IPS-20b (cell line): ENCODE data around the gene PNLIPRP2.
A peak's percentile ranks its signal among the peaks of the same experiment; 100 is the strongest.

Experiments
- H3K27ac ChIP-seq: one replicate; pipeline ENCODE4 v1.5.1; 2013; ENCODE audit warnings: low read length
- H3K27me3 ChIP-seq: 2 replicates; pipeline ENCODE4 v1.6.1; 2013; ENCODE audit warnings: mild to moderate bottlenecking, low read length, inconsistent platforms; ENCODE audit not compliant: insufficient read depth
- H3K36me3 ChIP-seq: 2 replicates; pipeline ENCODE4 v1.6.1; 2013; ENCODE audit warnings: low read depth, mild to moderate bottlenecking, inconsistent platforms, low read length, moderate library complexity; ENCODE audit not compliant: insufficient read depth
- H3K4me1 ChIP-seq: 2 replicates; pipeline ENCODE4 v1.6.1; 2013; ENCODE audit warnings: mild to moderate bottlenecking, control low read depth, inconsistent platforms, low read length, moderate library complexity; ENCODE audit not compliant: insufficient read depth
- H3K4me3 ChIP-seq: 2 replicates; pipeline ENCODE4 v1.5.1; 2013; ENCODE audit warnings: mild to moderate bottlenecking, low read length, inconsistent platforms
- H3K9ac ChIP-seq: 2 replicates; pipeline ENCODE4 v1.6.1; 2013; ENCODE audit warnings: low read depth, mild to moderate bottlenecking, inconsistent platforms, low read length, moderate library complexity
- H3K9me3 ChIP-seq: 2 replicates; pipeline ENCODE4 v1.6.1; 2013; ENCODE audit warnings: mild to moderate bottlenecking, low read depth, low read length, inconsistent platforms; ENCODE audit not compliant: insufficient read depth

The PNLIPRP2 gene

GRCh38 chr10:116621476-116621875, 723 bp downstream of the PNLIPRP2 start:
- no peak overlapping the region for H3K4me3 ChIP-seq
- H3K9ac ChIP-seq = no peak overlapping the region
- no peaks in the 10 kb centered on the region for H3K9me3 ChIP-seq
- H3K27me3 ChIP-seq = peaks cover 7% of the 10 kb centered on the region
- no peak overlapping the region for H3K27ac ChIP-seq
- H3K4me1 ChIP-seq = no peaks in the 10 kb centered on the region; the same call in 1 of the 2 replicates
- H3K36me3 ChIP-seq = no peaks in the 10 kb centered on the region

DNA sequence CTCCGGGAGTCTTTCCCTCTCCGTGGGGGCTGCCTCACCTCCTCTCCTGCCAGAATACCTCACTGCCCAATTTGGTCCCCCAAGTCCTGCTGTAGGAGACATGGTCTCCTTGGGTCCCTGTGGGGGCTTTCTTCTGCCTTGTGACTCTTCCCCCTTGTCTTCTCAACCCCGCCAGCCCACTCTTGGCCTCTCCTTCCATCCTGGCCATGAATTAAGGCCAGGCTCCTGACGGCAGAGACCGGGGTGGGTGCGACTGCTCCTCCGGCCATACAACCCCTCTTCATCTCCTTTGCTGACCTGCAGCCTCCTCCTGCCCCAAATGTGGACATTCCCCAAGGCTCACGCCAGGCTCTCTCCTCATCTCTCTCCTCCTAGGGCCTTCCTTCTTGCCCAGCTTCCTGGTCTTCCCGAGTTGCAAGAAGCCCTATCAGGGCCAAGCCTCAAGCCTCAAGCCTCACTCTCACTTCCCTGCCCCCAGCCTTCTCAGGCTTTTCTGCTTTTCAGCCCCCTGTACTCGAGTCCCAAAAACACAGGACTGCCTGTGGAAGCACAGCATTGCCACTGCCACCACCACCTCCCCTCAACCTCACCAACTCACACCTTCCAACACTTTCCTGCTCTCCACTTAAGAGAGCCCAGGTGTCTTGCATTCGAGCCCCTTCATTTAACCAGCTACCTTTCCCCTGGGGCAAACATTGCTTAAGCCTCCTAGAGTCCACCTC, 1.3 kb downstream of the PNLIPRP2 start:
- Histone ChIP-seq H3K4me3 (no peak overlapping the region), H3K27ac (no peak overlapping the region), H3K9me3 (no peaks in the 10 kb centered on the region), H3K27me3 (peaks cover 13% of the 10 kb centered on the region), H3K9ac (no peak overlapping the region), H3K4me1 (no peaks in the 10 kb centered on the region; the same call in 1 of the 2 replicates), H3K36me3 (no peaks in the 10 kb centered on the region)

DNA sequence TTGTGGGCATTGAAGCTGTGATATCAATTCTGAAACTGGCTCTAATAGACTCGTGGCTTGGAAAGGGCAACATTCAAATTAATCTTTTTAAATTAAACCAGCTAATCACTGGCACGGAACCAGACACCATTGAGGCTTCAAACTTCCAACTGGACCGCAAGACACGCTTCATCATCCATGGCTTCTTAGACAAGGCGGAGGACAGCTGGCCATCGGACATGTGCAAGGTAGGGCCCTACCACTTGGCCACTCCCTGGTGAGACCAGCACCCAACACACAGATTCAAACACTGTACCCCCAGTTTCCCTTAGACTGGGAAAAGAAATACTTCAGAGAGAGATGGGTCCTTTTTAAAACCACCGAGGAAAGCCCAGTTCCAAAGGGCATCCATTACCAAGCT, 5.1 kb downstream of the PNLIPRP2 start:
- H3K4me1 ChIP-seq = no peaks in the 10 kb centered on the region; the same call in 1 of the 2 replicates
- H3K27me3 ChIP-seq = peaks cover 15% of the 10 kb centered on the region
- H3K9me3 ChIP-seq = no peaks in the 10 kb centered on the region
- no peaks in the 10 kb centered on the region for H3K36me3 ChIP-seq
- no peak overlapping the region for H3K4me3 ChIP-seq
- no peak overlapping the region for H3K27ac ChIP-seq
- H3K9ac ChIP-seq = no peak overlapping the region

- Histone ChIP-seq H3K9ac (no peak overlapping the region), H3K36me3 (no peaks in the 10 kb centered on the region), H3K4me1 (no peaks in the 10 kb centered on the region; the same call in 1 of the 2 replicates), H3K9me3 (no peaks in the 10 kb centered on the region), H3K27ac (no peak overlapping the region), H3K4me3 (no peak overlapping the region), H3K27me3 (peaks cover 15% of the 10 kb centered on the region)
Observed at GRCh38 chr10:116626815-116627214, 6.1 kb downstream of the PNLIPRP2 start.

DNA sequence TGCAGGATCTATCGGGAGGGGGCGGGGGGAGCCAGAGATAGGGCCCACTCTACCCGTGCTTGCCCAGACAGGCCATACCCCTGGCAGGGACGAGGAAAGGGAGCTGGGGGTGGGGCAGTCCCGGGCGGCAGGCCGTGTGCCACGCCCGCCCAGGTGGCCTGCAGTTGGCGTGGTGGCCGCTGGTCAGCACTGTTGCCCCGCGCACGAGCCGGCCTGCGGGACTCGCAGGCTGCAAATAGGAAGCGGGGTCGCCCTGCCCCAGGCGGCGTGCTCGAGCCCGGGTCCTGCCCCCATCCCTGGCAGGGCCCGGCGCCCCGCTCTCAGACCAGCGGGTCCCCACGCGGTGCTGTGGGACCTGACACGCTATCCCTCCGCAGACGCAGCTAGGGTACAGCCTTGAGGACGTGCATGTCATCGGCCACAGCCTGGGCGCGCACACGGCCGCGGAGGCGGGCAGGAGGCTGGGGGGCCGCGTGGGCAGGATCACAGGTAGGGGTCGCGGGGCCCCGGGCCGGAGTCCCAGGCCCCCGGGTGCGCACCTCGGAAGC, 6.7 kb downstream of the PNLIPRP2 start:
- Histone ChIP-seq H3K9me3 (no peaks in the 10 kb centered on the region), H3K4me1 (no peaks in the 10 kb centered on the region; the same call in 1 of the 2 replicates), H3K27me3 (peaks cover 15% of the 10 kb centered on the region), H3K36me3 (no peaks in the 10 kb centered on the region), H3K27ac (no peak overlapping the region), H3K4me3 (peak overlapping the region; percentile 66; the same call in 1 of the 2 replicates), H3K9ac (peak overlapping the region; percentile 56; the same call in 1 of the 2 replicates)

DNA sequence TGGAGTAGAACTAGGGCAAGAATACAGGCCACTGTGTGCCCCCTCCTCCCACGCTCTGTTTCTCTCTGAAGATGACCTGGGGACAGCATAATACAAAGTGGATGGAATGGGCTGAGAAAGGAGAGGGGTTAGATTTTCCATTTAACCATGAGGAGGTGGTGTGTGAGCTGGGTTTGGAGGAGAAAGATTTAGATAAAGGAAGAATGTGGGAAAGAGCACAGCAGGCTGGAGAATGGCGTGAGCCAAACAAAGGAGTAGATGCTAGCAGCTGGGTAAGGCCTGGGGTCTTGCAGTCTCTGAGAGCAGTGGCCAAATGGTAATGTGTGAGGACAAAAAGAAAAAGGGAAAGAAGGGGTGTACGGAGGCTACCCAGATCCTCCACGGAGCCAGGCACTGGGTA, 8.6 kb downstream of the PNLIPRP2 start:
- H3K9ac ChIP-seq = no peak overlapping the region
- H3K27ac ChIP-seq = no peak overlapping the region
- no peaks in the 10 kb centered on the region for H3K36me3 ChIP-seq
- H3K27me3 ChIP-seq = peaks cover 15% of the 10 kb centered on the region
- H3K4me3 ChIP-seq = no peak overlapping the region
- H3K9me3 ChIP-seq = no peaks in the 10 kb centered on the region
- no peaks in the 10 kb centered on the region; the same call in 1 of the 2 replicates for H3K4me1 ChIP-seq

DNA sequence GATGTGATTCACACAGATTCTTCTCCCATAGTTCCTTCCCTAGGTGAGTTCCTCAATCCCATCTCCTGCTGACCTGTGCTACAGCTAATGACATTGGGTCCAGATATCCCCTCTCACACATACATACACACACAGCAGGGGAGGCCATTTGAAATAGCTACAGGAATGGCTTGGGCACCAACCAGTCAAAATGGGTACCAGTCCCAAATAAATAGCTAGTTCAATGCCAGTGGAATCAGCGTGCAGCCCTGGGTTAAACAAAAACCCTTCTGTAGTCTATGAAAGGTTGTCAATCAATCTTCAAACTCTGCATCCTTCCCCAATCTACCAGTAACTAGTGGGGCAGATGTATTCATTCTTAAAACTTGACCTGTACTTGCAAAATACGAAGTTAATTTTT, 9.3 kb downstream of the PNLIPRP2 start:
- H3K36me3 ChIP-seq = no peaks in the 10 kb centered on the region
- no peak overlapping the region for H3K27ac ChIP-seq
- no peaks in the 10 kb centered on the region; the same call in 1 of the 2 replicates for H3K4me1 ChIP-seq
- no peak overlapping the region for H3K4me3 ChIP-seq
- H3K27me3 ChIP-seq = peaks cover 15% of the 10 kb centered on the region
- H3K9ac ChIP-seq = no peak overlapping the region
- no peaks in the 10 kb centered on the region for H3K9me3 ChIP-seq

GRCh38 chr10:116631871-116632295, 11.1 kb downstream of the PNLIPRP2 start:
- Histone ChIP-seq H3K9me3 (no peaks in the 10 kb centered on the region), H3K27ac (no peak overlapping the region)

GRCh38 chr10:116632596-116633215, 12.0 kb downstream of the PNLIPRP2 start:
- Histone ChIP-seq H3K9ac (no peak overlapping the region), H3K27ac (no peak overlapping the region), H3K9me3 (no peaks in the 10 kb centered on the region), H3K4me3 (no peak overlapping the region), H3K27me3 (no peaks in the 10 kb centered on the region), H3K36me3 (no peaks in the 10 kb centered on the region), H3K4me1 (no peaks in the 10 kb centered on the region)

More at GRCh38 chr10:116631871-116632295, 11.1 kb downstream of the PNLIPRP2 start:
- peaks cover 4% of the 10 kb centered on the region for H3K27me3 ChIP-seq
- no peak overlapping the region for H3K9ac ChIP-seq
- H3K4me1 ChIP-seq = no peaks in the 10 kb centered on the region
- no peaks in the 10 kb centered on the region for H3K36me3 ChIP-seq
- no peak overlapping the region for H3K4me3 ChIP-seq

- Histone ChIP-seq H3K36me3 (no peaks in the 10 kb centered on the region), H3K4me3 (no peak overlapping the region), H3K9ac (no peak overlapping the region), H3K27me3 (no peaks in the 10 kb centered on the region), H3K27ac (no peak overlapping the region), H3K9me3 (no peaks in the 10 kb centered on the region), H3K4me1 (no peaks in the 10 kb centered on the region)
Observed at GRCh38 chr10:116633216-116633600, 12.5 kb downstream of the PNLIPRP2 start.

- no peak overlapping the region for H3K4me3 ChIP-seq
- H3K27ac ChIP-seq = no peak overlapping the region
Observed at GRCh38 chr10:116634126-116634975, 13.6 kb downstream of the PNLIPRP2 start.

More at GRCh38 chr10:116634126-116634975, 13.6 kb downstream of the PNLIPRP2 start:
- H3K36me3 ChIP-seq = no peaks in the 10 kb centered on the region
- H3K9me3 ChIP-seq = no peaks in the 10 kb centered on the region
- H3K4me1 ChIP-seq = no peaks in the 10 kb centered on the region
- no peaks in the 10 kb centered on the region for H3K27me3 ChIP-seq
- no peak overlapping the region for H3K9ac ChIP-seq
